ENCODE data around the gene CLASRP. TPM values are rescaled to one million over a fixed set of nuclear protein-coding genes. Genes with fewer than 3 reads are reported as not detected.
"Not testable (repeated sequence)": the region's sequence is repeated elsewhere in the genome, so short reads cannot be mapped to it uniquely, and the experiment has no call there.

Gene CLASRP
- total RNA-seq, 2 experiments from 2014 or later = 89.9 to 94.2 TPM

- Mint-ChIP-seq H3K9me3 (no peaks in the 10 kb centered on the region), H3K27me3 (no peaks in the 10 kb centered on the region), H3K4me1 (peaks cover 66% of the 10 kb centered on the region), H3K4me3 (no peak overlapping the region), H3K27ac (peak overlapping the region; percentile 9), H3K36me3 (peaks cover 22% of the 10 kb centered on the region)
- DNase-seq = no peak
Measured at GRCh38 chr19:45096700-45097099, 57.9 kb downstream of the CLASRP start.

- Mint-ChIP-seq H3K4me3 (no peak overlapping the region), H3K27me3 (no peaks in the 10 kb centered on the region), H3K4me1 (peaks cover 68% of the 10 kb centered on the region), H3K9me3 (no peaks in the 10 kb centered on the region), H3K36me3 (peaks cover 15% of the 10 kb centered on the region), H3K27ac (no peak overlapping the region)
- DNase-seq = no peak
Measured at GRCh38 chr19:45097450-45097775, 58.6 kb downstream of the CLASRP start.

- Mint-ChIP-seq H3K9me3 (no peaks in the 10 kb centered on the region), H3K27ac (no peak overlapping the region), H3K4me3 (no peak overlapping the region), H3K27me3 (no peaks in the 10 kb centered on the region), H3K4me1 (peaks cover 73% of the 10 kb centered on the region), H3K36me3 (peaks cover 12% of the 10 kb centered on the region)
- DNase-seq = no peak
Measured at GRCh38 chr19:45097776-45098520, 59.1 kb downstream of the CLASRP start.

- peak overlapping the region; percentile 26 for H3K27ac Mint-ChIP-seq
- H3K27me3 Mint-ChIP-seq = no peaks in the 10 kb centered on the region
- DNase-seq = no peak
- no peak overlapping the region for H3K4me3 Mint-ChIP-seq
- peaks cover 79% of the 10 kb centered on the region for H3K4me1 Mint-ChIP-seq
- H3K36me3 Mint-ChIP-seq = peaks cover 8% of the 10 kb centered on the region
- H3K9me3 Mint-ChIP-seq = no peaks in the 10 kb centered on the region
Measured at GRCh38 chr19:45098521-45099466, 59.9 kb downstream of the CLASRP start.

GRCh38 chr19:45099467-45100191, 60.8 kb downstream of the CLASRP start:
- no peak for DNase-seq
- peaks cover 79% of the 10 kb centered on the region for H3K4me1 Mint-ChIP-seq
- H3K27ac Mint-ChIP-seq = no peak overlapping the region
- H3K27me3 Mint-ChIP-seq = no peaks in the 10 kb centered on the region
- no peak overlapping the region for H3K4me3 Mint-ChIP-seq
- no peaks in the 10 kb centered on the region for H3K9me3 Mint-ChIP-seq
- peaks cover 5% of the 10 kb centered on the region for H3K36me3 Mint-ChIP-seq

GRCh38 chr19:45100201-45100600, 61.4 kb downstream of the CLASRP start:
- H3K27me3 Mint-ChIP-seq = no peaks in the 10 kb centered on the region
- no peak overlapping the region for H3K27ac Mint-ChIP-seq
- peaks cover 5% of the 10 kb centered on the region for H3K36me3 Mint-ChIP-seq
- H3K9me3 Mint-ChIP-seq = no peaks in the 10 kb centered on the region
- peaks cover 79% of the 10 kb centered on the region for H3K4me1 Mint-ChIP-seq
- no peak overlapping the region for H3K4me3 Mint-ChIP-seq
- no peak for DNase-seq

GRCh38 chr19:45100846-45101252, 62.0 kb downstream of the CLASRP start:
- no peak for DNase-seq
- Mint-ChIP-seq H3K9me3 (no peaks in the 10 kb centered on the region), H3K4me1 (peaks cover 81% of the 10 kb centered on the region), H3K36me3 (peaks cover 5% of the 10 kb centered on the region), H3K4me3 (no peak overlapping the region), H3K27ac (peak overlapping the region; percentile 49), H3K27me3 (no peaks in the 10 kb centered on the region)

GRCh38 chr19:45101806-45102205, 63.0 kb downstream of the CLASRP start:
- no peak for DNase-seq
- H3K27me3 Mint-ChIP-seq = no peaks in the 10 kb centered on the region
- H3K4me1 Mint-ChIP-seq = peaks cover 72% of the 10 kb centered on the region
- no peak overlapping the region for H3K4me3 Mint-ChIP-seq
- H3K9me3 Mint-ChIP-seq = no peaks in the 10 kb centered on the region
- peaks cover 5% of the 10 kb centered on the region for H3K36me3 Mint-ChIP-seq
- no peak overlapping the region for H3K27ac Mint-ChIP-seq

- H3K9me3 Mint-ChIP-seq = no peaks in the 10 kb centered on the region
- no peak for DNase-seq
- H3K27ac Mint-ChIP-seq = no peak overlapping the region
- no peaks in the 10 kb centered on the region for H3K27me3 Mint-ChIP-seq
- H3K4me3 Mint-ChIP-seq = no peak overlapping the region
- peaks cover 66% of the 10 kb centered on the region for H3K4me1 Mint-ChIP-seq
- peaks cover 5% of the 10 kb centered on the region for H3K36me3 Mint-ChIP-seq
Measured at GRCh38 chr19:45102481-45102880, 63.6 kb downstream of the CLASRP start.

GRCh38 chr19:45103156-45103507, 64.3 kb downstream of the CLASRP start:
- H3K27ac Mint-ChIP-seq = peak overlapping the region; percentile 58
- H3K4me3 Mint-ChIP-seq = peak overlapping the region; percentile 50
- H3K27me3 Mint-ChIP-seq = no peaks in the 10 kb centered on the region

GRCh38 chr19:45103508-45104319, 64.9 kb downstream of the CLASRP start:
- Mint-ChIP-seq H3K4me1 (peaks cover 58% of the 10 kb centered on the region), H3K4me3 (peak overlapping the region; percentile 50), H3K9me3 (no peaks in the 10 kb centered on the region), H3K36me3 (peaks cover 5% of the 10 kb centered on the region), H3K27me3 (no peaks in the 10 kb centered on the region), H3K27ac (no peak overlapping the region)
- DNase-seq = no peak

More at GRCh38 chr19:45103156-45103507, 64.3 kb downstream of the CLASRP start:
- peak; percentile 54 for DNase-seq
- Mint-ChIP-seq H3K9me3 (no peaks in the 10 kb centered on the region), H3K36me3 (peaks cover 5% of the 10 kb centered on the region), H3K4me1 (peaks cover 64% of the 10 kb centered on the region)

- Mint-ChIP-seq H3K36me3 (peaks cover 5% of the 10 kb centered on the region), H3K4me3 (peak overlapping the region; percentile 65), H3K4me1 (peaks cover 53% of the 10 kb centered on the region), H3K27me3 (no peaks in the 10 kb centered on the region), H3K27ac (peak overlapping the region; percentile 39), H3K9me3 (no peaks in the 10 kb centered on the region)
- DNase-seq = no peak
Measured at GRCh38 chr19:45104658-45105349, 66.0 kb downstream of the CLASRP start.

GRCh38 chr19:45106363-45106762, 67.5 kb downstream of the CLASRP start:
- H3K4me3 Mint-ChIP-seq, H3K27ac Mint-ChIP-seq, DNase-seq, H3K27me3 Mint-ChIP-seq, H3K36me3 Mint-ChIP-seq, H3K9me3 Mint-ChIP-seq: not testable (repeated sequence)
- H3K4me1 Mint-ChIP-seq = peaks cover 56% of the 10 kb centered on the region

GRCh38 chr19:45107621-45108150, 68.8 kb downstream of the CLASRP start:
- Mint-ChIP-seq H3K36me3 (peaks cover 5% of the 10 kb centered on the region), H3K4me3 (no peak overlapping the region), H3K27me3 (no peaks in the 10 kb centered on the region), H3K4me1 (peaks cover 48% of the 10 kb centered on the region), H3K9me3 (no peaks in the 10 kb centered on the region), H3K27ac (no peak overlapping the region)
- no peak for DNase-seq
